NCI-H1694 treated with DMSO at 0.1 percent for 48 hours (cell line): Measurements from ENCODE around the gene PRMT7.

Experiments
- DNase-seq: peaks from one replicate; lab custom pipeline; 2025; lab: John Stamatoyannopoulos, UW

Gene PRMT7, protein sequence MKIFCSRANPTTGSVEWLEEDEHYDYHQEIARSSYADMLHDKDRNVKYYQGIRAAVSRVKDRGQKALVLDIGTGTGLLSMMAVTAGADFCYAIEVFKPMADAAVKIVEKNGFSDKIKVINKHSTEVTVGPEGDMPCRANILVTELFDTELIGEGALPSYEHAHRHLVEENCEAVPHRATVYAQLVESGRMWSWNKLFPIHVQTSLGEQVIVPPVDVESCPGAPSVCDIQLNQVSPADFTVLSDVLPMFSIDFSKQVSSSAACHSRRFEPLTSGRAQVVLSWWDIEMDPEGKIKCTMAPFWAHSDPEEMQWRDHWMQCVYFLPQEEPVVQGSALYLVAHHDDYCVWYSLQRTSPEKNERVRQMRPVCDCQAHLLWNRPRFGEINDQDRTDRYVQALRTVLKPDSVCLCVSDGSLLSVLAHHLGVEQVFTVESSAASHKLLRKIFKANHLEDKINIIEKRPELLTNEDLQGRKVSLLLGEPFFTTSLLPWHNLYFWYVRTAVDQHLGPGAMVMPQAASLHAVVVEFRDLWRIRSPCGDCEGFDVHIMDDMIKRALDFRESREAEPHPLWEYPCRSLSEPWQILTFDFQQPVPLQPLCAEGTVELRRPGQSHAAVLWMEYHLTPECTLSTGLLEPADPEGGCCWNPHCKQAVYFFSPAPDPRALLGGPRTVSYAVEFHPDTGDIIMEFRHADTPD

DNA sequence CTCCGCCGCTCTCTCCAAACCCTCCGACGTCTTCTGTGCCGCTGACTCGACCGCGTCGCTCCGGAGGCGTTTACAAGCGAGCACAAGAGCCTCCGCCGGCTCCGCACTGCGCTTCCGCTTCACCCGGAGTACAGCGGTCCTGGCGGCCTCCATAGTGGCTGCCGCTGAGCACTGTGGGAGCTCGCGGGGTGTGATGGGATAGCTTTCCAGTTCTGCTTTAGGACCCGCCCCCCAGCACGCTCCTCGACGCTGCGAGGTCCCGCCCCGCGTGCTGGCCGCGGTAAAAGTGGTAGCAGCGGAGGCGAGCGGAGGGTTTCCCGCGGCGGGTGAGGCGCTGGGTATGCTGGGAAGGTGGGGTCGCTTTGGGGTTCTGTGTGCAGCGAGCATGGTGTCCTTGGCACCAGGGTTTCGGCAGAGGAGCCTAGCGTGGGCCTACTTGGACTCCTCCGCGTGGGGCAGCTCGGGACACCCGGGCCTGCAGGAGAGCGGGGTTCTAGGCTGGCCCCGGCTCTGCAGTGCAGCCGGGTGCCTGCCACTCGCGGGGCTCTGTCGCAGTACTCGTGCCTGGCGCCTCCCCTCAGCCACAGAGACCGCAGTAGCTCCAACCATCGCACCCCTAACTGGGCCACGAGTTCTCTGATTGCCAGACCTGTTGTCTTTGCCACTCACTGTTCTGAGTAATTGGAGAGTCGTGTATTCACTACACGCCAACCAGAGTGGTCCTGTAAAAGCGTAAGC, at the start of gene PRMT7, which contains the start of gene SLC7A6OS:
TSS of gene PRMT7 (plus strand) at position 246 of the 738 bp plus-strand sequence. CDS start 4,961 bp downstream, outside the sequence.
TSS of gene SLC7A6OS (minus strand) at position 173 of the 738 bp plus-strand sequence. CDS start at position 153, 20 bp downstream.
- peak; percentile 80 for DNase-seq

DNA sequence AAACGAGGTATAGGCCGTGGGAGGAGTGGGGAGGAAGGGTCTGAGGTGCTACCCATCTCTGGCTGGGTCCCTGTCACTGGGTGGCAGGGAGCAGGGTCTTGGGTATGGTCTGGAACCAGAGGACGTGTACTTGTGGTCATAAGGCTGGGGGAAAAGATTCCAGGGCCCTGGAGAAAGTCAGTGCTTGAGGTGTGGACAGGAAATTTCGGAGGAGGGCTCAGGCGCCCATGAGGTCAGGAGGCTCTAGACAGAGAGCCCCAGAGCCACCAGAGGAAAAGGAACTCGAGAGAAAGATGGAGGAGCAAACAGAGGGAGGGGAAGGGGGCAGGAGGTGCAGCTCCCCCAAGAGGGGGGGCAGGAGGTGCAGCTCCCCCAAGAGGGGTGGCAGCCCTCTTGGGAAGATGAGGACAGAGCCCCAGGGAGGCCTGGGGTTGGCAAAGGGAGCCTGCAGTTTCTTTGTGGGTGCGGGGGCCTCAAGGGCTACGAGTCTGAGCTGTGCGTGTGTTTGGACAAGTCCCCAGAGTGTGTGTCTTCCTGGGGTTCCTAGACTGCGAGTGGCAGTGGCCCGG, 47.2 kb upstream of the PRMT7 start:
- no peak for DNase-seq

DNA sequence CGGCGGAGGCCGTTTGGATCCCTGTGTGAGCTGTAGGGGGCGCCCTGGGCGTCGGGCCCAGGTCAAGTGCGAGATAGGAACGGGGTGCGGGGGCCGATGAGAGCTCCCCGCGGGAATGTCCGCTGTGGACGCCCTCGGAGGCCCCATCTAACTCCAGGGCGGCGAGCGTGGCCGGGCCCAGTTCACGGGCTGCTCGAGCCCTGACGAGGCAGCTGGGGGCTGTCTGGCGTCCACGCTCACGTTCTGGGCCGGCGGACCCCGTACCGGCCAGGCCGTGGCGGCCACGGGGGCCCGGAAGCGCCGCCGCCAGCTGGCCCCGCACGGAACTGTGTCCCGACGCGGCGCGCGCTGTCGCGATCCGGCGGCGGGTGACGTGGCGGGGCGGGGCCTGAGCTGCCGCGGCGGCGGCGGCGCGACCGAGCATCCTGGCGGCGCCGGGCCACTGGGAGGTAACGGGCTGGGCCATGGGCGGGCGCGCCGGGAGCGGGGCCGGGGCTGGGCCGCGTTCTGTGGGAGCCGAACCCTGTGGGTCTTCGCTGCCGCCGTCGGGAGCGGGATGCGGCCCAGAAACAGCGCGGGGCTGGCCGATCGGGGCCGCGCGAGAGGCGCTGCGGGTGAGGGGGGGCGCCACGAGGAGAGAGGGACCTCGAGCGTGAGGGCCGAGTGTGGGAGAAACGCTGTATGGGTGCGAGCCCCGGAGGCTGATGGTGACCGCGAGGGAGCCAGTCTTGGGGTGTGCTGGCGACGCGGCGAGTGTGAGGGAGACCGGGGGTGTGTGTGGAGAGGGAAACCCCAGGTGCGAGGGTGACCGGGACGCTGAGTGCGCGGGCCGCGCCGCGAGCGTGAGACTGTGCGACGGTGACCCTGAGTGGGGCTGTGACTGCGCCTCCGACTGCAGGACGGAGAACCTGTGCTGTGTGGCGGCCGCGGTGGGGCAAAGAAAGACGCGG, 46.4 kb upstream of the PRMT7 start, which contains the start of gene SLC7A6:
TSS of gene SLC7A6 (plus strand) at position 399 of the 950 bp plus-strand sequence. CDS start 10,201 bp downstream, outside the sequence.
- DNase-seq = peak; percentile 13

DNA sequence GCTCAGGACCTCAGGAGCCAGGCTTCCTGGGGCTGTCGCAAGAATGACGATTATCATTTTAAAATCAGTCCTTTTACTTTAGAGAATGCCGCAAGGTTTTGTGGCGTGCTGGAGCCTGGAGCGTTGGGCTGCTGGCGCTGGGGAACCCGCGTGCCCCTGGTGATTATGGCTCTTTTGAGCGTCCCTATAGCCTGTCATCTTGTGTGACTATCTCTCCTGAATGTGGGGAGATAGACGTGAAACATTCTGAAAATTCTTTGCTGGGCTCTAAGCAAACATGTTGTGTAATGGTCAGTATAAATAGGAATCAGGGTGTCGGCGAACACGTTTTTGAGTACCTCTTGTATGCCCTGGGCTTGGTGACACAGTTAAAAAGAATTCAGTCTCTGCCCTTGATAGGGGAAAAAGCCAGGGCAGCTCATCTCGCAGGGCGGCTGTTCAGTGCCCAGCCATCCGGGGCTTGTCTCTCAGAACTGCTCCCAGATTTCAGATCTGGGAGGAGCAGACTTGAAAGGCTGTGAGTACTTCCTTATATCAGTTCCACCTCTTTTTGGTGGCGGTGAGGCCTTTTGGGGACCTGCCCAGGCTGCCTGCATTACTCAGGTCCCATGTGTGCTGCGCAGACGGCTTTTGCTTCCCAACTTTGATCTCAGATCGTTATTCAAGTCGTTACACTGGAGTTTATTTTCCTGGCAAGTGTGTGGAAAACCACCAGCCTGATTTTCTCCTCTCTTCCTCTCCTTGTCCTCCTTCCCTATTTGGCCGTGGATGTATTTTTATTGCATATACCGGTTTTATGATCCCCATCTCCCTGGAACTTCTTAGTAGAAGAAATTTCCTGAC, 45.5 kb upstream of the PRMT7 start:
- no peak for DNase-seq

DNA sequence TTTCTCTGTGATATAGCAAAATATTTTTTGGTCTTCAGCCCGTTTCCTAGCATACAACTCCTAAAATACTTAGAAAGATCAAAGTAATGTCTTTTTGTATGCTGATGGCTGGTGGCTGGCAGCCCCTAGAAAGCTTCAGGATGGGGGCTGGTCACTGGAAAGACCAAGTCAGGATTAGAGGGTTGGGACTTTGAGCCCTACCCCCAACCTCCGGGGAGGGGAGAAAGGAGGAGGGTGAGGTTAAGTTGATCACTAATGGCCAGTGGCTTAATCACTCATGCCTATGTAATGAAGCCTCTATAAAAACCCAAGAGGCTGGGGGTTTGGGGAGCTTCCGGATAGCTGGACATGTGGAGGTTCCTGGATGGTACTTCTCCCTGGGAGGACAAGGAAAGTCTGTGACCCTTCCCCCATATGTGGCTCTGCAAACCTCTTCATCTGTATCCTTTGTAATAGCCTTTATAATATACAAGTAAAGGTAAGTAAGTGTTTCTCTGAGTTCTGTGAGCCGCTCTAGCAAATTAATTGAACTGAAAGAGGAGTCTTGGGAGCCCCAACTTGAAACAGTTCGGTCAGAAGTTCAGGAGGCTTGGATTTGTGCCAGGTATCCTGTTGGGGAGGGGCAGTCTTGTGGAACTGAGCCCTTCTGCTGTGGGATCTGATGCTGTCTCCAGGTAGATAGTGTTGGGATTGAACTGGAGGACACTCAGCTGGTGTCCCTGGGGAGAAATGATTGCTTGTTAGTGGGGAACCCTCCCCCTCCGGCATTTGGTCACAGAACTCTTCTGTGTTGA, 43.0 kb upstream of the PRMT7 start:
- no peak for DNase-seq

DNA sequence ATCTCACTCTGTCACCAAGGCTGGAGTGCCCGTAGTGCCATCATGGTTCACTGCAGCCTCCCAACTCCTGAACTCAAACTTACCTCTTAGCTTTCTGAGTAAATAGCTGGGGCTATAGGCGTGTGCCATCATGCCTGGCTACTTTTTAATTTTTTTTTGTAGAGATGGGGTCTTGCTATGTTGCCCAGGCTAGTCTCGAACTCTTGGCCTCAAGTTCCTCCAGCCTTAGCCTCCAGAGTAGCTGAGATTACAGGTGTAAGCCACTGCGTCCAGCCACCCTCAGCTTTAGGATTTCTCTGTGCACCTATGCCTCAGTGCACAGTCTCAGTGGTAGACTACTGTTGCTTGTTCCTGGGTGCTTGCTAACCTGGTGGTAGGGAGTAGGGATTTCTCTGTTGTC, 41.0 kb upstream of the PRMT7 start:
- DNase-seq = no peak

DNA sequence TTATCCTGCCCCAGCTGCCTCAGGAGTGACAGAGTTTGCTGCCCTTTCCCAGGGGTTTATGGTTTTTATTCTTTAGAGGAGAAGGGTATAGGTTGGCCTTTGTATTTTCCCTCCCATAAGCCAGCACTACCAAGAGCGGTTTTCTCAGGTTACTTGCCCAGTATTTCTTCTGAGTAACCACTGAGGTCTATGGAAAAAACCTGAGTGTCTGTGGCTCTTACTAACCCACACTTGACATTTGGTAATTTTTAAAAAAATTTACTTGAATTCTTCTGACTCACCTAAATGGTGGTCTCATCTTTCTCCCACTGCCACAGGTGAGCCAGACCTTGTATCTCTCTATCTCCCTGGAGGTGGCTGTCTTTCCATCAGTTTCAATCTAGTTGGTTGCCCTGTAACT, 40.5 kb upstream of the PRMT7 start:
- no peak for DNase-seq

DNA sequence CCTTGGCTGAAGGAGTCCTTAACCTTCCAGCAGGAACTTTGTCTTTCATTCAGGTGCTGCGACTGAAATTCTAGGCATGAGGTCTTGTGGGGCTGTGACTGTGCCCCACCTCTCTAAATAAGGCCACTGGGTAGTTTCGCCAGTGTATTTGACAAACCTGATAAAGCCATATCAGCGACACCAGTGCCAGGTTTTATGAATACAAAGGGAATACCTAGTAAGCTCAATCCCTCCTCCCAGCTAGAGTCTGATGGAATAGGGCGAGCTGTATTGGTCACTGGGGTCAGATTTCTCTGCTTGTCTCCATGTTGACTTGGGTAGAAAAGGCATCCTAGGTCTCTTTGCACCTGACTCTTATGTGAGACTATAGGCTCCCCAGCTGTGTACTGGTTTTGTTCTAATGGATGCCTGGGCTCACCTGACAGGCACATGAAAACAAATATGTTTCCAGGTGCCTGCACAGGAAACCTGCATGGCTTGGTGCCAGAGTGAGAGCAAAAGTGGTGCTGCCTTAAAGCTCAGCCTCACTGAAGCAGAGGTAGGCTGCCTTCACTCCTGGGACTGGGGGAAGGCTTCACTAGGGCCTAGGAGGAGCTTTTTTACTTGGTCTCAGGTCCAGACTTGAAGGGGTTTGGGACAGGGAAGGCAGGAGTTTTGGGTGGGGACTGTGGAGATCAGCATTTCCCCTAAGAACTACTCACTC, 38.2 kb upstream of the PRMT7 start:
- DNase-seq = no peak

DNA sequence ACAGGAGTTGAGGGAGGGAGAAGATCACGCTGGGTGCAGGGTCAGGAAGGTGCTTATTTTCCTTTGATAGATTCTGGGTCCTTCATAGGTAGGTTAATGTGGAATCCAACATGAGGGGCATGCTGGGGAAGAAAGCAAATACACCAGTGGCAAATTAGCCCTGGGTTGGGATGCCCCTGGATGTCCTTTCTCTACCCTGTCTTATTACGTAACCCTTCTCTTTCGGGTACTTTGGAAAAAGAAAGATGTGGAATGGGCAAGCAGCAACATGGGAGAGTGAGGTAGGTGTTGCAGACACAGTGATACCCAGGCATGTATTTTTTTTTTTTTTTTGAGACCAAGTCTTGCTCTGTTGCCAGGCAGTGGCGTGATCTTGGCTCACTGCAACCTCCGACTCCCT, 37.4 kb upstream of the PRMT7 start:
- DNase-seq = no peak

DNA sequence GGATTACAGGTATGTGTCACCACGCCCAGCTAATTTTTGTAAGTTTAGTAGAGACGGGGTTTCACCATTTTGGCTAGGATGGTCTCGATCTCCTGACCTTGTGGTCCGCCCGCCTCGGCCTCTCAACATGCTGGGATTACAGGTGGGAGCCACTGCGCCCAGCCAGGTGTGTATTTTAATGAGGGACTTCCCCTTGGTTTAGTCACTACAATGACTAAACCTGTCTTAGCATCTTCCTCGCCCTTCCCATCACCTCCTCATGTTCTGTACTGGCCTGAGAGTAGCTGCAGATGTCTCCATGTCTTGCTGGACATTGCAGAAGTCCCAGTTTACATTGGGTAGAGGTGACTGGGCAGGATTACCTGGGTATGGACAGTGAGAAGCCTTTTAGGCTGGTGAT, 36.9 kb upstream of the PRMT7 start:
- DNase-seq = no peak

DNA sequence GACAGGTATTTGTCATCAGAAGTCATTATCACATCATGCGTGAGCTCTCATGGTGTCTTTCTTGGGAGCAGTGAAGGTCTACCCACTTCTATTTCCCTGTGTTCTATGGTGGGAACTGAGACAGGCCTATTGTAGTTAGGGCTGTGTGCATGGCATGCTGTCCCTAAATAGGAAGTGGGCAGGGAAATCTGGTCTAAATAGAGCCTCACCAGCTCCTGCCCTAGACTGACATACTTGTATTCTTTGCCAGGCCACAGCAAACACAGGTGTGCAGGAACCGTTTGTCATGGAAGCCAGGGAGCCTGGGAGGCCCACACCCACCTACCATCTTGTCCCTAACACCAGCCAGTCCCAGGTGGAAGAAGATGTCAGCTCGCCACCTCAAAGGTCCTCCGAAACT, 36.4 kb upstream of the PRMT7 start:
- DNase-seq = no peak

DNA sequence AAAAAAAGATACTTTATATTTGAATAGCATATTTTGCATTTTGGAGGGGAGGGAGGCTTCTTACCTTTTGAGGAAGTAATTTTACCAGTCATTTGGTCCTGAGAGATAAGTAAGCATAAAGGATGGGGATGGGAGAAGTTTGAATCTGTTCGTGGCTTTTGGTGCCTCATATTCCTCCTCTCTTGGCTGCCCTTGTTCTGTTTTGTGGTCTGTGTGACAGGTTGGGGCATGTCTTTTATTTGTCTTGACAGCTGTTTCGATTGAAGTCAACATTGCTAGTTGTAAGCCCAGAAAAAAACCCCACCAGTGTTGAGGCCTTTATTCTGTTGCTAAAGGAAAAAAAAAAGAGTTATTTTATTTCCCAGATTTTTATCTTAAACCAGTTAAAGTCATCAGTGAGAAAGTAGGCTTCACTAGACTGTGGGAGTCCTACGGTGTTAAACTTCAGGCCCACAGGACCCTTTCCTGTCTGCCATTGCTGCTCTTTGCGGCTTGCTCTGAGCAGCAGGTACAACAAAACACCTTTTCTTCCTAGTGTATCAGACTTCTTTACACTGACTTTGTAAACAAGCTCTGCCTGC, 35.1 kb upstream of the PRMT7 start:
- DNase-seq = peak; percentile 82

DNA sequence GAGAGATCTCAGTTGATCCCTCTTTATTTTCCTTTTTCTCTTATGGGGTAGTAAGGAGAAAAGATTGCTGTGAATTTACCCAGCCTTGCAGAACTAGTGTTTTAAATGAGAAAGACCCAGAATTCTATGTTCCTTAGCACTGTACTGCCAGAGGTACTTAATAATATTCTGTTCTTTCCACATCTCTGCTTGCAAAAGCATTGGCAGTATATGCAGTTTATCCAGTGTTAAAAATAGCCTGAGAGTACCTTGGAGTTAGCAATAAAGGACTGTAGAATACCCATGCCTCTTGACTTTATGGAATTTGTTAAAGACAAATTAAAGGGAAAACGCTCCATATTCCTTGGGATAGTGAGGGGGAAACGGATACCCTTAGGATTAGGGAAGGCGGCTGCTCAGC, 34.6 kb upstream of the PRMT7 start:
- DNase-seq = no peak

DNA sequence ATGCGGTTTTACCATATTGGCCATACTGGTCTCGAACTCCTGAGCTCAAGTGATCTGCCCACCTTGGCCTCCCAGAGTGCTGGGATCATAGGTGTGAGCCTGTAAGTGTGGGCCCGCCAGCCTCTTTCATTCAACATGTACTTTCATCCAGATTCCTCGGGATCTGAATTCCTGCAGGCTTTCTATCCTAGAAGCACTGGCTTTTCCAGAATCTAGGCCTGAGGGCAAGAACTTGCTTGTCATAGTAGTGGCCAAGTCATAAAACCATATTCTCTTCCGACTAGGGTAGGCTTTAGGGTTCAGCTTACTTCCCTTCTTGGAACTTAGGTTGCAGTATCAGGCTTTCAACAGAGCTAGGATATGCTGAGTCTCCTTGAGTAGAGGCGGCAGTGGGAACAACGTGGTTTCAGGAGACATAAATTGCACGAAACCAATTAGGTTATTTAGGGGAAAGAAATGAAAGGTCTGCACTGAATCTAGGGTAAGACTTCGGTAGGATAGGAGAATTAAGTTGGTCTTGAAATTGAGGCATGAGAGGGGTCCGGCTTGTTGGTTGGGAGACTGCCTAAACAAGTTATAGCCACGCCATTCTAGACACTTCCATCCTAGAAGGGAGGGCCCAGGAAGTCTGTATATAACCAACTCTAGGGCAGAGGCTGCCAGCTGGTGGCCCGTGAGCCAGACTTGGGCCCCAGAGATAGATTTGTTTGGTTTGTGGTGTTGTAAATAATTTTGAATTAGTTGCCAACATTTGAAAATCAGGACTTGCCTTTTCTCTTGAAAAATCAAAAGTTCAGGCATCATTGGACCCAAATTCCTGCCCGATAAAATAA, 30.9 kb upstream of the PRMT7 start:
- DNase-seq = no peak

DNA sequence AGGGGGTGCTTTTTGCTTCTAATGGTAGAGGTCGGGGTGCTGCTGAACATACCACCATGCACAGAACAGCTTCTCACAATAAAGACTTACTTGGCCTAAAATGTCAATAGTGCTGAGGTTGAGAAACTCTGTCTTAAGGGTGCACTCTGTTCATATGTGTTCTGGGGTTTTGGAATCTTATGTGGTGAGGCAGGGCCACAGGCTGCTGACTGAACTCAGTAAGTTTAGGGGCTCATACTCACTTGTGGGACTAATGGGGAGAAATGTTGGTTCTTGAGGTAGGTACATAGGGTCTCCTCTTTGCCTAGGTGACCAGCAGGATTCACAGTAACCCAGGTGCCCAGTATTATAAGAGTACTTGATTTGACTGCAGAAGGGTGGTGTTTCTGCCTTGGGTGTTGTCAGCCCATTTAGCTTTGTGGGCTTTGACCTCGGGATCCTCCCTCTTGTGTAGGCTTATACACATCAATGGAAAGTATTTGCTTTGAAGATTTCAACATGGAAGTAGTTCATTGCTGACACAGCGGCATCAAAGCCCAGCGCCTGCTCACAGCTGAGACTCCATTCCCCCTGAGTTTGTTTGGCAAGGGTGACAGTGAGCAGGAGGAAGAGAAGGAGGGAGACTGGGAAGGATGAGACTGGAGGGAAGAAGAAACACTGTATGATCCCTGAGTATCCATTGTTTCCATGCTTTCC, 29.3 kb upstream of the PRMT7 start:
- DNase-seq = no peak

DNA sequence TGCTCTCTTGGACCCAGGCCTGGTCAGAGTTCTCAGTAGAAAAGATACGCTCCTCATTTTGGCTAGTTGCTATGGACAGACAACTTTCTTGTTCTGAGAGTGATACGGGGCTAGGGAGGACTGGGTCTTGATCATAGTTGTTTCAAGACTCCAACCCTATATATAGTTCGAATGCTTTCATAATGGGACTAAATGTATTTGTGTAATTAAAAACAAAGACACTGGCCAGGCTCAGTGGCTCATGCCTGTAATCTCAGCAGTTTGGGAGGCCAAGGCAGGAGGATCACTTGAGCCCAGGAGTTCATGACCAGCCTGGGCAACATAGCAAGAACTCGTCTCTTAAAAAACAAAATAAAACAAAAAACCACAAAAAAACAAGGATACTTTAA, 28.8 kb upstream of the PRMT7 start:
- no peak for DNase-seq

DNA sequence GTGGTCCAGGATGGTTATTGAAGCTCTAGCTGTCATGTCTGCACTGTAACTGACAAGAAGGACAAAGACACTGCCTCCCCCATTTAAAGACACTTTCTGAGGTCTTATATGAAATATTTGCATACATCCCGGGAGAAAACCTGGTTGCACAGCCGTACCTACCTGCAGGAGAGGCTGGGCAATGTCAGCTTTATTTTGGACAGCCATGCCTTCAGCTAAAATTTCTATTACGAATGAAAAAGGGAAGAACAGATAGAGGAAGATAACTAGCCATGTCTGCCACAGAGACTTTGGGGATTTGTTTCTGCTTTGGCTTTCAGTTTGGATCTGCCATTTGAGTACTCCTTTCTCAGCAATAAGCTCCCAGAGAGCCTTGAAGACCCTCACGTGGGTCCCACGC, 27.5 kb upstream of the PRMT7 start:
- no peak for DNase-seq
